Tibial artery (tissue), 4 donors: ENCODE measurements around the gene ASIC2.

ENCODE experiments used
- DNase-seq, 2 donors: peaks; one replicate each; pipeline ENCODE4 v3.0.0-alpha.2; 2019
- H3K27ac ChIP-seq, 2 donors: fragments of 200-600 bp; sonication (generic) in 1 of 2; 1 replicate in 1 of 2; 2 replicates in 1 of 2; pipeline ENCODE4 v1.5.1; 2018 to 2019; ENCODE audit warnings: mild to moderate bottlenecking in 1 of 2
- H3K27me3 ChIP-seq, 2 donors: fragments of 200-600 bp; sonication (generic) in 1 of 2; one replicate each; pipeline versions ENCODE4 v1.5.1 to v1.6.0; 2016 to 2019
- H3K36me3 ChIP-seq, 3 donors: fragments of 200-600 bp; sonication (generic) in 2 of 3; one replicate each; pipeline ENCODE4 v1.5.1; 2016 to 2019; ENCODE audit warnings: mild to moderate bottlenecking in 2 of 3
- H3K4me1 ChIP-seq, 4 donors: fragments of 200-600 bp; sonication (generic) in 2 of 4; 1 replicate in 3 of 4; 2 replicates in 1 of 4; pipeline ENCODE4 v1.5.1; 2016 to 2019
- H3K4me3 ChIP-seq, 2 donors: fragments of 200-600 bp; sonication (generic) in 1 of 2; 1 replicate in 1 of 2; 2 replicates in 1 of 2; pipeline ENCODE4 v1.5.1; 2018 to 2019; ENCODE audit warnings: mild to moderate bottlenecking in 2 of 2
- H3K9me3 ChIP-seq, 3 donors: fragments of 200-600 bp; sonication (generic) in 1 of 3; one replicate each; pipeline ENCODE4 v1.5.1; 2016 to 2019
- CTCF ChIP-seq, 2 experiments: fragments of 200-600 bp in 1 of 2; fragments of 450-650 bp in 1 of 2; IDR thresholded peaks; one replicate each; pipeline ENCODE4 v1.5.1; 2017 to 2019; ENCODE audit warnings: antibody characterized with exemption in 2 of 2, mild to moderate bottlenecking in 1 of 2, moderate library complexity in 1 of 2
- intact Hi-C: fragments of 100-400 bp; cut with DNase I; formaldehyde crosslinking; loops from one replicate; pipeline ENCODE4 v1.15.0; 2023; ENCODE audit warnings: low total_unique reads

Gene ASIC2

DNA sequence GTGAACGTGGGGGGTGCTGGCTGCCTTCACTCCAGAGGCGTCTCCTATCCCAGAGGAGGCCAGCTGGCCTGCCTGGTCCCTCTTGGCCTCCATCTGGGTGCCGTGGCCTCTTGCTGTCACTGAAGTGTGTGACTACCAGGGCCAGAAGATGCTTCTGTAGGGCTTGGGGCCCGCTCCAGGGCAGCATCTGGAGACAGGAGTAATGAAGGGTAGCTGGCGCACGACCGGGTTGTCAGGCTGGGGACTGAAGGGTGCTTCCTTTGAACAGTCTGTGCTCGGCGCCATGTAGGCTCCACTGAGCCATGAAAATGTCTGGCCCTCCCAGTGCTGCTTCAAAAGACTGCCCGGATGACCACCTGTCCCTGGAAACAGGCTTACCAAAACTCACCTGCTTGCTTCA, 31.3 kb downstream of the ASIC2 start:
- H3K27me3 ChIP-seq: peaks cover 0 to 34% of the 10 kb centered on the region in 2 donors
- H3K27ac ChIP-seq: no peak overlapping the region
- H3K4me3 ChIP-seq: no peak overlapping the region
- no peaks in the 10 kb centered on the region for H3K4me1 ChIP-seq
- no peak for DNase-seq
- H3K36me3 ChIP-seq: no peaks in the 10 kb centered on the region
- intact Hi-C loops: no loop called here
- no peak for TF ChIP-seq CTCF (IDR thresholded peaks at IDR 0.05)
- no peaks in the 10 kb centered on the region for H3K9me3 ChIP-seq

DNA sequence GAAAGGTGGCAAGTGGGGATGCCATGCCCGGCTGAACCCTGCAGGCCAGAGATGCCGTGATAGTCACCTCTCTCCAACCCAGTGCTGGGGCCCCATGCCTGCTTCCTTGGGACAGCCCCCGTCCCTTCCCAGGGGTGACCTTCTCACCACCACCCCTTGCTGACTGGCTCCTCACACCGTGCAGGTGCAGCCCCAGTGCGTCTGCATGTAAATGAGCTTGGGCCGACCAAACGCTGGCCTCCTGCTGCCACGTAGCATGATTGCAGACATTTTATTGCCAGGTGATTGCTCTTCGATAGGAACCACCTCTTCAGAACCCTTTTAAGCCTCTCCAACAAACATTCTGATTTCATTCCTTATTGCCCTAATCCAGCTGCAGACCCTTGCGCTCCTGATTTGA, 32.5 kb downstream of the ASIC2 start:
- no peaks in the 10 kb centered on the region for H3K36me3 ChIP-seq
- no peak overlapping the region for H3K4me3 ChIP-seq
- no peaks in the 10 kb centered on the region for H3K9me3 ChIP-seq
- no peak overlapping the region for H3K27ac ChIP-seq
- intact Hi-C loops: no loop called here
- H3K4me1 ChIP-seq: no peaks in the 10 kb centered on the region
- H3K27me3 ChIP-seq: peaks cover 0 to 31% of the 10 kb centered on the region in 2 donors
- no peak for DNase-seq
- no peak for TF ChIP-seq CTCF (IDR thresholded peaks at IDR 0.05)

GRCh38 chr17:33258296-33258695, 34.8 kb downstream of the ASIC2 start:
- Histone ChIP-seq H3K27me3 (peaks cover 0 to 27% of the 10 kb centered on the region in 2 donors), H3K27ac (no peak overlapping the region), H3K4me1 (no peaks in the 10 kb centered on the region), H3K9me3 (no peaks in the 10 kb centered on the region), H3K36me3 (no peaks in the 10 kb centered on the region), H3K4me3 (no peak overlapping the region)
- DNase-seq: no peak
- TF ChIP-seq CTCF (IDR thresholded peaks at IDR 0.05): no peak
- intact Hi-C loops: no loop called here

DNA sequence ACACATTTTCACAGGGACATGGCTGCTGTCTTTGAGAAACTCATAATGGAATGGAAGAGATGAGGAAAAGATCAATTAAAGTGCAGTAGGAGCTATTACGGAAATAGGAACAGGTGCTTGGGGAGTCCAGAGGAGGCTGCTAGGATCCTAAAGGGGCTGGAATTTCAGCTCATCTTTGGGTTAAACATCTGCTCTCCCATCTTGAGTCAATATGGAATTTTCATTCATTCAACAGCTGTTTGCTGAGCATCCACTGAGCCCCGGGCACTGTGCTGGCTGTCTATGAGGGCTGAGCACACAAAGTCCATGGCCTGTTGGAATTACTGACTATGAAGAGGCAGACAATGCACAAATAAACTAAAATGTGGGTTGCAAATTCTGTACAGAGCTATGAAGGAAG, 47.9 kb downstream of the ASIC2 start:
- Histone ChIP-seq H3K27ac (no peak overlapping the region), H3K4me1 (no peaks in the 10 kb centered on the region), H3K36me3 (no peaks in the 10 kb centered on the region), H3K27me3 (peaks cover 0 to 11% of the 10 kb centered on the region in 2 donors), H3K9me3 (no peaks in the 10 kb centered on the region), H3K4me3 (no peak overlapping the region)
- DNase-seq: no peak
- intact Hi-C loops: no loop called here
- no peak for TF ChIP-seq CTCF (IDR thresholded peaks at IDR 0.05)

DNA sequence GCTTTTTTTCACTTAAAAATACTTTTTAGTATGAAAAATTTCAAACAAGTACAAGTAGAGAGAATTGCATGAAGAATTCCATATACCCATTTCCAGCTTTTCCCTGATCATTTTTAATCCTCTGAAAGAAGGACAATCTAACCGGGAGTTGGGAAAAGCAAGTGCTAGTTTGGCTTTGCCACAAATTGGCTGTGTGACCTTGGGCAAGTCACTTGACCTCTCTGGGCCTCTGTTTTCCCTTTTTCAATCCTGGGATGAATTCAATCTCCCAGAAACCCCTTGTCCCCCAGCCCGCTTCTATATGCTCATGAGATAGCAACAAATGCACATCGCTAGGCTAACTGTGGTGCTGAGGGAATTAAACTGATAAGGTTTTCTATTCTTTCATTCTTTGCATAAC, 49.4 kb downstream of the ASIC2 start:
- no peak for TF ChIP-seq CTCF (IDR thresholded peaks at IDR 0.05)
- no peaks in the 10 kb centered on the region for H3K9me3 ChIP-seq
- peaks cover 0 to 11% of the 10 kb centered on the region in 2 donors for H3K27me3 ChIP-seq
- no peak overlapping the region for H3K27ac ChIP-seq
- intact Hi-C loops: no loop called here
- no peak for DNase-seq
- H3K36me3 ChIP-seq: no peaks in the 10 kb centered on the region
- no peak overlapping the region for H3K4me3 ChIP-seq
- no peaks in the 10 kb centered on the region for H3K4me1 ChIP-seq
